Loucy (cell line): ENCODE results near the gene RHEB.

ENCODE experiments used
- EZH2phosphoT487 ChIP-seq: fragments of 200-600 bp; IDR thresholded peaks from 2 replicates; pipeline ENCODE4 v1.6.1; 2018; ENCODE audit warnings: antibody characterized with exemption, mild to moderate bottlenecking, moderate library complexity, borderline replicate concordance
- TF ChIP-seq, protein P1 (sequence below): fragments of 200-600 bp; sonication (generic); conservative IDR thresholded peaks from 2 replicates; pipeline ENCODE4 v1.5.1; 2014; ENCODE audit warnings: mild to moderate bottlenecking, antibody characterized with exemption, low read length

- TF ChIP-seq, protein P1, sequence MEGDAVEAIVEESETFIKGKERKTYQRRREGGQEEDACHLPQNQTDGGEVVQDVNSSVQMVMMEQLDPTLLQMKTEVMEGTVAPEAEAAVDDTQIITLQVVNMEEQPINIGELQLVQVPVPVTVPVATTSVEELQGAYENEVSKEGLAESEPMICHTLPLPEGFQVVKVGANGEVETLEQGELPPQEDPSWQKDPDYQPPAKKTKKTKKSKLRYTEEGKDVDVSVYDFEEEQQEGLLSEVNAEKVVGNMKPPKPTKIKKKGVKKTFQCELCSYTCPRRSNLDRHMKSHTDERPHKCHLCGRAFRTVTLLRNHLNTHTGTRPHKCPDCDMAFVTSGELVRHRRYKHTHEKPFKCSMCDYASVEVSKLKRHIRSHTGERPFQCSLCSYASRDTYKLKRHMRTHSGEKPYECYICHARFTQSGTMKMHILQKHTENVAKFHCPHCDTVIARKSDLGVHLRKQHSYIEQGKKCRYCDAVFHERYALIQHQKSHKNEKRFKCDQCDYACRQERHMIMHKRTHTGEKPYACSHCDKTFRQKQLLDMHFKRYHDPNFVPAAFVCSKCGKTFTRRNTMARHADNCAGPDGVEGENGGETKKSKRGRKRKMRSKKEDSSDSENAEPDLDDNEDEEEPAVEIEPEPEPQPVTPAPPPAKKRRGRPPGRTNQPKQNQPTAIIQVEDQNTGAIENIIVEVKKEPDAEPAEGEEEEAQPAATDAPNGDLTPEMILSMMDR = no peak
- no peak for TF ChIP-seq EZH2phosphoT487
Observed at GRCh38 chr7:151524845-151525244, 5.2 kb upstream of the RHEB start.
